ENCODE results near the gene IGHMBP2.

DNA sequence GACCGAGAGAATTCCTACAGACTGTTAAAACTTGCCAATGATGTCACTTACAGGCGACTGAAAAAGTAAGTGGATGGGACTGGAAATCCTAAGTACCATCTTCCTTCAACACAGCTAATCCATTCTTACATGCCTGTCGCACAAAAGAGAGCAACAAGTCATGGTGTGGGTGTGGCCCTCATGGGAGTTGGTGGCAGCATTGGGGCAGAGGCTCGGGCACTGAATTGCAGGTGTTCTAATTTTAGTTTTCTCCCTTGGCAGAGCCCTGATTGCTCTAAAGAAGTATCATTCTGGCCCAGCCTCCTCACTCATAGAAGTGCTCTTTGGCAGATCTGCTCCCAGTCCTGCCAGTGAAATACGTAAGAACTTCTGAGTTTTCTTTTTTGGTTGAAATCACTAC, 4.6 kb downstream of the IGHMBP2 start:
- TF ChIP-seq, protein P1, sequence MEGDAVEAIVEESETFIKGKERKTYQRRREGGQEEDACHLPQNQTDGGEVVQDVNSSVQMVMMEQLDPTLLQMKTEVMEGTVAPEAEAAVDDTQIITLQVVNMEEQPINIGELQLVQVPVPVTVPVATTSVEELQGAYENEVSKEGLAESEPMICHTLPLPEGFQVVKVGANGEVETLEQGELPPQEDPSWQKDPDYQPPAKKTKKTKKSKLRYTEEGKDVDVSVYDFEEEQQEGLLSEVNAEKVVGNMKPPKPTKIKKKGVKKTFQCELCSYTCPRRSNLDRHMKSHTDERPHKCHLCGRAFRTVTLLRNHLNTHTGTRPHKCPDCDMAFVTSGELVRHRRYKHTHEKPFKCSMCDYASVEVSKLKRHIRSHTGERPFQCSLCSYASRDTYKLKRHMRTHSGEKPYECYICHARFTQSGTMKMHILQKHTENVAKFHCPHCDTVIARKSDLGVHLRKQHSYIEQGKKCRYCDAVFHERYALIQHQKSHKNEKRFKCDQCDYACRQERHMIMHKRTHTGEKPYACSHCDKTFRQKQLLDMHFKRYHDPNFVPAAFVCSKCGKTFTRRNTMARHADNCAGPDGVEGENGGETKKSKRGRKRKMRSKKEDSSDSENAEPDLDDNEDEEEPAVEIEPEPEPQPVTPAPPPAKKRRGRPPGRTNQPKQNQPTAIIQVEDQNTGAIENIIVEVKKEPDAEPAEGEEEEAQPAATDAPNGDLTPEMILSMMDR (IDR thresholded peaks at IDR 0.05), result no peak
- TF ChIP-seq POLR2A (IDR thresholded peaks at IDR 0.05) (no peak), POLR2AphosphoS5 (IDR thresholded peaks at IDR 0.05) (no peak), EP300 (IDR thresholded peaks at IDR 0.05; ENCODE audit: low read depth) (no peak)
